Activated naive CD4-positive, alpha-beta T cell treated with anti-CD3 and anti-CD28 coated beads, Interleukin-2, amount 50 U/mL, for 72 hours (primary cell): ENCODE results near the gene COL26A1. TPM values are rescaled to one million over a fixed set of nuclear protein-coding genes. Genes with fewer than 3 reads are reported as not detected.

Experiments used
- ATAC-seq, 2 donors: fragments of 150-1000 bp; cut with Tn5 transposase; 2 replicates each; pipeline ENCODE4 v1.10.0; 2021; ENCODE audit warnings: mild to moderate bottlenecking in 2 of 2, moderate library complexity in 2 of 2
- DNase-seq, 2 donors: peaks; one replicate each; pipeline ENCODE4 v3.0.0; 2021 to 2022; ENCODE audit warnings: low spot score in 2 of 2
- H3K27ac Mint-ChIP-seq, 2 donors: one replicate each; pipeline ENCODE4 v1.8.0; 2022; ENCODE audit warnings: mild to moderate bottlenecking in 2 of 2, mixed read lengths in 2 of 2
- H3K36me3 Mint-ChIP-seq, 2 donors: one replicate each; pipeline ENCODE4 v1.8.0; 2022; ENCODE audit warnings: mixed read lengths in 2 of 2
- H3K9me3 Mint-ChIP-seq, 2 donors: one replicate each; pipeline ENCODE4 v1.8.0; 2022; ENCODE audit warnings: mixed read lengths in 2 of 2
- total RNA-seq, 2 donors: library from RNA; stranded (reverse); gene quantifications; one replicate each; pipeline ENCODE4 v1.2.3, GENCODE V29; 2022

The COL26A1 gene
- total RNA-seq, 2 donors from 2014 or later: not detected

- Mint-ChIP-seq H3K27ac (no peak overlapping the region), H3K9me3 (no peaks in the 10 kb centered on the region), H3K36me3 (no peaks in the 10 kb centered on the region)
- ATAC-seq (no peak), DNase-seq (no peak)
Measured at GRCh38 chr7:101543242-101543766, 180.6 kb downstream of the COL26A1 start.

DNA sequence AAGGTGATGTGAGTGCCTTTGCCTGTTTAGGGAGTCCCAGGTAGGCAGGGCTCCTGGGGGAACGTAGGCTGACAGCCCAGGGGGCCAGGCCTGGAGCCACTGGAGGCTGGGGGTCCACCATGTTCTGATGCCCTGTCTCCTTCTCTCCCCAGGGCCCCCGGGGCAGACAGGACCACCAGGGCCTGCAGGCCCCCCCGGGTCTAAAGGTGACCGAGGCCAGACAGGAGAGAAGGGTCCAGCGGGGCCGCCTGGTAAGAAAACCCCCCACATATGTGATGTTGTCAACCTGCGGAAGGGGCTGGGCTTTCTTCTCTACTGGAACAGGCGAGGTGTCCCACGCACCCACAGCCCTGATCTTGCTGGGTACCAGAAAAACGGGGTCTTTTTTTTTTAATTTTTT lies 181.2 kb downstream of the COL26A1 start:
- no peaks in the 10 kb centered on the region for H3K9me3 Mint-ChIP-seq
- H3K36me3 Mint-ChIP-seq: no peaks in the 10 kb centered on the region
- no peak for ATAC-seq
- no peak for DNase-seq
- no peak overlapping the region for H3K27ac Mint-ChIP-seq

DNA sequence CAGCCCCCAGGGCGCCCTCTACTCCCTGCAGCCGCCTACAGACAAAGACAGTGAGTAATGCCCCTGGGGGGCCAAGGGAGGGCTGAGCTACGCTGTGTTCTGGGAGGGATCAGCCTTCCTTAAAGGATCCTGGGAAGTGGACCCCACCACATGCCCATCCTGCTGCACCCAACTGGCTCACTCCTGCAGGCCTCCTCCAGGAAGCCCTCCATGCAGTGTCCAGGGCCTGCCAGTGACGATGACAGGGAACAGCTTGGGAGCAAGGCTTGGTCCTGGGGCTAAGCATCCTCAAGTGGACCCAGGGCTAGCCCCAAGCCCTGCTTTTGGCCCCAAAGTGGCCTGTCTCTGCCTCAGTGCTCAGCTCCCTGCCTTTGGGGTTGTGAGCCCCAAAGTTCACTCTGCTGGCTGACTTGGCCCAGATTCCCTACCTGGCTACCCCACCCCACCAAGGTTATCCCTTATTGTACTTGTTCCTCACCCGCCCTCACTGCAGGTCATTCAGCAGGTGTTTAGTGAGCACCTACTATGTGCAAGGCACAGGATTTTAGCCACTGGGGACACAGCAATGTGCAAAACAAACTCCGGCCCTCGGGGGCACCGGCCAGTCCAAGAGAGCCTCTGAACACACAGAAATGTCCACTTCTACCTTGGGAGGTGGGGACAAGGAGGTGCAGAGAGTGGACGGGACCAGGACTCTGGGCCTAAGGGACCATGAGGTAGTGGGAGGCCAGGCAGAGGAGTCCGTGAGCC lies 182.9 kb downstream of the COL26A1 start:
- Mint-ChIP-seq H3K9me3 (no peaks in the 10 kb centered on the region), H3K36me3 (no peaks in the 10 kb centered on the region), H3K27ac (no peak overlapping the region)
- no peak for ATAC-seq
- no peak for DNase-seq

GRCh38 chr7:101546308-101546936 lies 183.7 kb downstream of the COL26A1 start:
- no peak for DNase-seq
- no peak overlapping the region for H3K27ac Mint-ChIP-seq
- no peaks in the 10 kb centered on the region for H3K36me3 Mint-ChIP-seq
- H3K9me3 Mint-ChIP-seq: no peaks in the 10 kb centered on the region
- no peak for ATAC-seq

DNA sequence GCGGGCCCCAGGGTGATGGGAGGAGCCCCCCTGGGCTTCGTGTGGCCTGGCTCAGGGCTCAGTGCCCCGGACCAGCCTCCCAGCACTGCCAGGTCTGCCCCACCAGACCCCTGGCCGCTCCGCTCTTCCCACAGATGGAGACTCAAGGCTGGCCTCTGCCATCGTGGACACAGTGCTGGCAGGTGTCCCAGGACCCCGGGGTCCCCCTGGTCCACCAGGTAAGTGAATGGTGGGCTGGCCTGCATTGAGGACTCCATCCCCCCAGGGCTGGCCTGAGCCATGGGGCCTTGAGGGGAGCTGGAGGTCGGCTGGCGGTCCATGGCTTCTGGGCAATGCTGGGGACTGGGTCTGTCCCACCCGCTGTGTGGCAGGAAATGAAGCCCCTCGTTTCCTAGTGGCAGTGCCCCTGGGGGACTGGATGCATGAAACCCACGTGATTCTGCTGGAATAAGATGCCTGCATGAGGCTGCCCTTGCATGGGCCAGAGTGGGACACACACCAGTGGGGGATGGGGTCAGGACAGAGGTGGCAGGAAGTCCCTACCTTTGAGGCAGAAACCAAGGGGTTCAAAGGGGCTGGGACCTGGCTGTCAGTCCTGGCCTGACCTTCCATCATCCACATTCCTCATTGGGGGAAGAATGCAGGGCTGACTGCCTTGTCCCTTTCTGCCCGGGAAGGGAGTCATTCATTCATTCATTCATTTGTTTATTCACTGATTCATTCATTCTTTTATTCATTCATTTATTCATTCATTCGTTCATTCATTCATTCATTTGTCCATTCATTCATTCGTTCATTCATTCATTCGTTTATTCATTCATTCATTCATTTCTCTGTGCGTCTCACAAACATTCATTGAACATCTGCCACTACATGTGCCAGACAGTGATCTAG lies 184.6 kb downstream of the COL26A1 start:
- DNase-seq: no peak
- H3K9me3 Mint-ChIP-seq: no peaks in the 10 kb centered on the region
- H3K27ac Mint-ChIP-seq: peak overlapping the region in 1 of 2 donors; percentile 5
- no peaks in the 10 kb centered on the region for H3K36me3 Mint-ChIP-seq
- ATAC-seq: no peak

DNA sequence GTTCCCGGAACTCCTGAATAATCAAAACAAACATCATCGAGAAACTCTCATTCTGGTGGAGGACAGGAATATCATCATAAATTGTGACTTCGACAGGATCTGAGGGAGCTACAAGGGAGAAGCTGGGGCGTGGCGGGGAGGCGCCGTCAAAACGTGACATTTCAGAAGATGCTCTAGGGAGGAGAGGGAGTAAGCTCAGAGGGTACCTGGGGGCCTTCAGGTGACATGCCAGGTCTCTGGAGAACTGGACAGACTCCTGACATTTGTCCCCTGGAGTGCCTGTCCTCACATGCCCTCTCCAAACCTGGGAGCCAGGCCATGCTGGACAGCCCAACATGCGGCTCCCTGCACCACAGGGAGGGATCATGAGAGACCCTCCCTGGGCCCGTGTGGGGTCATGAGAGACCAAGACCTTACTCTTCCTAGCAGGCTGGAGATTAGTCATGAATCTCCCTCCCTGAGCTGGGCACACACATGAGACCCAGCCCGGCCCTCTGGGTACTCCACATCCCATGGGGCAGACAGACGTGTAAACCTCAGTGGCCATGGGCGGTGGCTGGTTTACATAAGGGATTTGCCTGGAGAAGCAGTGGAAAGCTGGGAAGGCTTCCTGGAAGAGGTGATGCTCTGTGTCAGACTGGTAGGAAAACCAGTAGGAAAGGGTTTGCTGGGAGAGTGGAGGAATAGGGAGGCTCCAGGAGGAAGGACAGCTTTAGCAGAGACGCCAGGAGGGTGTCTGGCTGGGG lies 185.4 kb downstream of the COL26A1 start:
- DNase-seq: no peak
- Mint-ChIP-seq H3K27ac (peak overlapping the region in 1 of 2 donors; percentile 5), H3K9me3 (no peaks in the 10 kb centered on the region), H3K36me3 (no peaks in the 10 kb centered on the region)
- no peak for ATAC-seq

GRCh38 chr7:101549734-101550133 lies 187.1 kb downstream of the COL26A1 start:
- ATAC-seq (no peak), DNase-seq (no peak)
- H3K27ac Mint-ChIP-seq: no peak overlapping the region
- H3K36me3 Mint-ChIP-seq: no peaks in the 10 kb centered on the region
- H3K9me3 Mint-ChIP-seq: no peaks in the 10 kb centered on the region

GRCh38 chr7:101550641-101551541 lies 188.2 kb downstream of the COL26A1 start:
- Mint-ChIP-seq H3K27ac (no peak overlapping the region), H3K9me3 (no peaks in the 10 kb centered on the region), H3K36me3 (no peaks in the 10 kb centered on the region)
- no peak for ATAC-seq
- DNase-seq: peak in 1 of 2 donors; percentile 35

GRCh38 chr7:101553018-101553770 lies 190.5 kb downstream of the COL26A1 start:
- ATAC-seq (no peak), DNase-seq (peak in 1 of 2 donors; percentile 30)
- Mint-ChIP-seq H3K36me3 (no peaks in the 10 kb centered on the region), H3K27ac (no peak overlapping the region), H3K9me3 (no peaks in the 10 kb centered on the region)

DNA sequence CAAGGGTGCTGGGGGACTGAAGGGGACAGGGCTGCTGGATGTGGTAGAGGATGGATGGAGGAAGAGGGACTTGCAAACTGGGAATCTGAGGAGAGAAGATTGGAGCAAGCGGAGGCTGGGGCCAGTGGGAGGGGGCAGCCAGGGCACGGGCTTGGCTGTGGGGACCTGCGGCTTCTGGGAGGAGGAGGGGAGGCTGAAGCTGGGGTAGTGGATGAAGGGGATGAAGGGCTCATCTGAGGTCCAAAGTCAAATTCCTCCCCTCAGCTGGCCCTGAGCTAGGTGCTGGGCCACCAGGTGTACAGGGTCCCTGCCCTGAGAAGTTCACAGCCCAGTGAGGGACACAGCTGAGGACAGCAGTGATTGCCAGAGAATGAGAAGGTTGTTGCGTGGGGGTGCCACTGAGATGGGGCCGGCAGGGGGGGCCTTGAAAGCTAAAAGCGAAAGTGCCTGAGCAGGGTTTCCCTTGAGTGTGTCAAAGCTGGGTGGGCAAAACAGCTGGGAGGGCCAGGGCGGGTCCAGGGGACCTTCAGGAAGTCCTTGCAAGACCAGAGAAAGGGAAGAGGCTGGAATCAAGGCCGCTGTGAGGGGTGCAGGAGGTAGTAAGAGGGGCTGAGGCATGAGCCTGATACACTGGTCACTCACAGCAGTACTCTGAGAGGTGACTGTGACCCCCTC lies 191.2 kb downstream of the COL26A1 start:
- ATAC-seq (no peak), DNase-seq (no peak)
- H3K9me3 Mint-ChIP-seq: no peaks in the 10 kb centered on the region
- no peak overlapping the region for H3K27ac Mint-ChIP-seq
- no peaks in the 10 kb centered on the region for H3K36me3 Mint-ChIP-seq

DNA sequence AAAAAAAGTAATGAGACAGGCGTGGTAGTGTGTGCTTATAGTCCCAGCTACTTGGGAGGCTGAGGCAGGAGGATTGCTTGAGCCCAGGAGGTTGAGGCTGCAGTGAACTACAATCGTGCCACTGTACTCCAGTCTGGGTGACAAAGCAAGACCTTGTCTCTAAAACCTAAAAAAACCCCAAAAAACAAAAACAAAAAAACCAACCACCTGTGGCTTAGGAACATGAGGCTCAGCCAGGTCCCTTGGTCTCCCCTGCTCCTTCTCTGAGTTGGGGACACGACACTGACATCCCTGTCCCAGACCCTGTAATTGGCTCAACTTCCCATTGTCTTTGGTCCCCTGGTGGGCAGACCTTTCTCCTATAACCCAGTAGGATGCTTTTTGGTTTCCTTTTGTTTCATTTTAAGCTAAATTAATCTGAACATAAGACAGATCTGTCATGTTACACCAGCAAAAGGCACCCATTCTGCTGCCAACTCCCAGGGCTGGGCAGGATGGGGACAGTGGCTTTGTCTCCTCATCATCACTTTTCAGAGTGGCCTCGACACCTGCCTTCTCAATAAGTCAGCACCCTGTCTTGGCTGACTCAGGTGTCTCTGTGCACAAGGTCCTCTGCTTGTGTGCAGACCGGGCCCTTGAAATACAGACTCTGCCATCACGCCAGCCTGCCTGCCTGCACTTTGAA lies 192.1 kb downstream of the COL26A1 start:
- no peaks in the 10 kb centered on the region for H3K9me3 Mint-ChIP-seq
- DNase-seq (no peak), ATAC-seq (no peak)
- H3K36me3 Mint-ChIP-seq: no peaks in the 10 kb centered on the region
- peak overlapping the region in 1 of 2 donors; percentile 14 for H3K27ac Mint-ChIP-seq

- H3K27ac Mint-ChIP-seq: peak overlapping the region in 1 of 2 donors; percentile 14
- no peaks in the 10 kb centered on the region for H3K36me3 Mint-ChIP-seq
- ATAC-seq: no peak
- no peaks in the 10 kb centered on the region for H3K9me3 Mint-ChIP-seq
- no peak for DNase-seq
Measured at GRCh38 chr7:101555269-101555920, 192.7 kb downstream of the COL26A1 start.

DNA sequence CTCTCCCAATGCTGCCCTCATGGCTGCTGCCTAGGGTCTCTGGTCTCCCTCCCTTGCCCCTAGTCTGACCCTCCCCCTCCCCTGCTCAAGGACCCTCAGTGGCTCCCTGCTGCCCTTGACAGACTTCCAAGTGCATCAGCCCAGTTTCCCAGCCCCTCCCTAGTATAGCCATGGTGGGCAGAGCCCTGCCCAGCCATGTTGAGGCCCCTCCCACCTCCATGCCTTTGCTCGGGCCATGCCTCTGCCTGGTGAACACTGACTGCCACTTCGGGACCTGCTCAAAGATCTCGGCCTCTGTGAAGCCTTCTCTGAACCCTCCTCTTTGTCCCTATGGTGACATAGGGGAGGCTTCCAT lies 193.2 kb downstream of the COL26A1 start:
- no peak overlapping the region for H3K27ac Mint-ChIP-seq
- no peak for DNase-seq
- H3K9me3 Mint-ChIP-seq: no peaks in the 10 kb centered on the region
- no peaks in the 10 kb centered on the region for H3K36me3 Mint-ChIP-seq
- ATAC-seq: no peak
